PC-3 (cell line): ENCODE data around the gene PPP1R9B. TPM values are rescaled to one million over a fixed set of nuclear protein-coding genes. Genes with fewer than 3 reads are reported as not detected.

ENCODE experiments used
- ATAC-seq: fragments of 200-7000 bp; cut with Tn5 transposase; 2 replicates; pipeline ENCODE4 v1.9.1; 2020; ENCODE audit warnings: mild to moderate bottlenecking, moderate library complexity
- BruUV-seq: library from RNA; stranded (reverse); fragments of 400-500 nt; replicated peaks from 2 replicates; lab custom pipeline; 2021; lab: Mats Ljungman, UMichigan
- CTCF ChIA-PET: fragments of 300-600 bp; sonication (Branson Sonifier 250); formaldehyde crosslinking; loops from one replicate; lab custom pipeline; 2022; ENCODE audit warnings: antibody characterized with exemption; lab: Charles Lee
- POLR2A ChIA-PET: fragments of 300-600 bp; sonication (Branson Sonifier 250); formaldehyde crosslinking; loops from one replicate; lab custom pipeline; 2022; ENCODE audit warnings: antibody characterized with exemption; ENCODE audit not compliant: unreplicated experiment; lab: Charles Lee
- DNase-seq: peaks from one replicate; pipeline ENCODE4 v3.0.0-alpha.2; 2015
- H2AFZ ChIP-seq: fragments of 300-600 bp; sonication (generic); 2 replicates; pipeline ENCODE4 v1.6.0; 2016; ENCODE audit warnings: antibody characterized with exemption, low read length
- H3F3A ChIP-seq: fragments of 300-600 bp; sonication (generic); one replicate; pipeline ENCODE4 v1.6.0; 2017; ENCODE audit warnings: antibody characterized with exemption, low read length, control low read depth, mild to moderate bottlenecking; ENCODE audit not compliant: unreplicated experiment
- H3K27ac ChIP-seq: fragments of 300-600 bp; sonication (generic); 2 replicates; pipeline ENCODE4 v1.5.1; 2016; ENCODE audit warnings: mild to moderate bottlenecking, low read length
- H3K27me3 ChIP-seq: fragments of 300-600 bp; sonication (generic); 2 replicates; pipeline ENCODE4 v1.6.1; 2016; ENCODE audit warnings: low read length, mixed read lengths
- H3K36me3 ChIP-seq: fragments of 300-600 bp; sonication (generic); 2 replicates; pipeline ENCODE4 v1.6.1; 2016; ENCODE audit warnings: low read depth, mixed run types, low read length, mixed read lengths
- H3K4me1 ChIP-seq: fragments of 300-600 bp; sonication (generic); 2 replicates; pipeline ENCODE4 v1.5.1; 2016; ENCODE audit warnings: low read length; ENCODE audit not compliant: insufficient read depth
- H3K4me2 ChIP-seq: fragments of 300-600 bp; sonication (generic); 2 replicates; pipeline ENCODE4 v1.6.0; 2016; ENCODE audit warnings: low read length
- H3K4me3 ChIP-seq: fragments of 300-600 bp; sonication (generic); 2 replicates; pipeline ENCODE4 v1.5.1; 2016; ENCODE audit warnings: mild to moderate bottlenecking, low read length, mixed read lengths
- H3K79me2 ChIP-seq: fragments of 300-600 bp; sonication (generic); 2 replicates; pipeline ENCODE4 v1.6.1; 2017; ENCODE audit warnings: low read length, mixed read lengths
- H3K9ac ChIP-seq: fragments of 300-600 bp; sonication (generic); 2 replicates; pipeline ENCODE4 v1.6.0; 2016; ENCODE audit warnings: mild to moderate bottlenecking, low read length
- H3K9me2 ChIP-seq: fragments of 300-600 bp; sonication (generic); replicated peaks from 2 replicates; pipeline ENCODE4 v1.6.1; 2016; ENCODE audit warnings: mixed run types, low read length, mixed read lengths
- H3K9me3 ChIP-seq: fragments of 300-600 bp; sonication (generic); 2 replicates; pipeline ENCODE4 v1.6.1; 2016; ENCODE audit warnings: low read length, mixed read lengths
- H4K20me1 ChIP-seq: fragments of 300-600 bp; sonication (generic); 2 replicates; pipeline ENCODE4 v1.6.1; 2016; ENCODE audit warnings: low read length, mixed read lengths
- CTCF ChIP-seq: fragments of 300-600 bp; sonication (generic); conservative IDR thresholded peaks from 2 replicates; pipeline ENCODE4 v1.5.1; 2017; ENCODE audit warnings: antibody characterized with exemption, low read depth, mild to moderate bottlenecking, low read length
- EZH2 ChIP-seq: fragments of 300-600 bp; sonication (generic); IDR thresholded peaks from one replicate; pipeline ENCODE4 v1.6.1; 2017; ENCODE audit warnings: antibody characterized with exemption, mild to moderate bottlenecking, low read length; ENCODE audit not compliant: unreplicated experiment
- EZH2phosphoT487 ChIP-seq: fragments of 300-600 bp; sonication (generic); IDR thresholded peaks from 2 replicates; pipeline ENCODE4 v1.6.1; 2018; ENCODE audit warnings: mild to moderate bottlenecking, antibody characterized with exemption, low read length, borderline replicate concordance
- intact Hi-C: fragments of 100-400 bp; cut with micrococcal nuclease; formaldehyde crosslinking; loops from 2 replicates; pipeline ENCODE4 v1.9.0; 2023
- total RNA-seq: library from RNA; depleted of rRNA; stranded (reverse); fragments of >200 nt; gene quantifications from 2 replicates; pipeline ENCODE4 v1.2.3, GENCODE V29; 2014

PPP1R9B gene
- total RNA-seq, 1 experiment from 2014 or later: 67.7 TPM

- ChIA-PET POLR2A (no interaction called here), CTCF (no interaction called here)
- Histone ChIP-seq H3K4me1 (no peaks in the 10 kb centered on the region), H3K27me3 (no peaks in the 10 kb centered on the region), H3K9me2 (no peaks in the 10 kb centered on the region), H3K27ac (no peak overlapping the region), H3K4me2 (no peak overlapping the region), H3K9ac (no peak overlapping the region), H3K4me3 (no peak overlapping the region), H3K9me3 (no peaks in the 10 kb centered on the region), H4K20me1 (no peaks in the 10 kb centered on the region), H3K36me3 (peaks cover 12% of the 10 kb centered on the region; the same call in 1 of the 2 replicates), H3K79me2 (no peaks in the 10 kb centered on the region), H3F3A (no peaks in the 10 kb centered on the region), H2AFZ (no peak overlapping the region)
- no peak for ATAC-seq
- DNase-seq: no peak
- intact Hi-C loops: no loop called here
- TF ChIP-seq CTCF (no peak), EZH2 (no peak), EZH2phosphoT487 (no peak)
- no TSS peak for BruUV-seq
Measured at GRCh38 chr17:50191359-50192143, 41.1 kb upstream of the PPP1R9B start.

- BruUV-seq: no TSS peak
- no peaks in the 10 kb centered on the region for H3F3A ChIP-seq
- no peaks in the 10 kb centered on the region for H3K9me2 ChIP-seq
- H3K27ac ChIP-seq: no peak overlapping the region
- POLR2A ChIA-PET: no interaction called here
- no peaks in the 10 kb centered on the region for H3K27me3 ChIP-seq
- intact Hi-C loops: no loop called here
- H3K4me2 ChIP-seq: no peak overlapping the region
- no peaks in the 10 kb centered on the region for H3K9me3 ChIP-seq
- TF ChIP-seq CTCF (no peak), EZH2 (no peak), EZH2phosphoT487 (no peak)
- H4K20me1 ChIP-seq: no peaks in the 10 kb centered on the region
- CTCF ChIA-PET: interaction anchor here (0.8 kb wide), 1 partner anchor 10 kb away, joined by 4 read pairs; no protein-coding TSS in a partner anchor
- ATAC-seq (no peak), DNase-seq (no peak)
- no peaks in the 10 kb centered on the region for H3K4me1 ChIP-seq
- peaks cover 15% of the 10 kb centered on the region; the same call in 1 of the 2 replicates for H3K36me3 ChIP-seq
- H2AFZ ChIP-seq: no peak overlapping the region
- H3K9ac ChIP-seq: no peak overlapping the region
- H3K79me2 ChIP-seq: no peaks in the 10 kb centered on the region
- no peak overlapping the region for H3K4me3 ChIP-seq
Measured at GRCh38 chr17:50190603-50191358, 40.3 kb upstream of the PPP1R9B start.

GRCh38 chr17:50190293-50190602 is 39.8 kb upstream of the PPP1R9B start:
- intact Hi-C loops: no loop called here
- Histone ChIP-seq H3K27ac (no peak overlapping the region), H3K9ac (no peak overlapping the region), H3K79me2 (no peaks in the 10 kb centered on the region), H3K4me1 (no peaks in the 10 kb centered on the region), H3K27me3 (no peaks in the 10 kb centered on the region), H3K4me3 (no peak overlapping the region), H3K9me3 (no peaks in the 10 kb centered on the region), H4K20me1 (no peaks in the 10 kb centered on the region), H3F3A (no peaks in the 10 kb centered on the region), H3K9me2 (no peaks in the 10 kb centered on the region), H3K36me3 (peaks cover 15% of the 10 kb centered on the region; the same call in 1 of the 2 replicates), H3K4me2 (no peak overlapping the region), H2AFZ (no peak overlapping the region)
- DNase-seq: no peak
- TF ChIP-seq CTCF: no peak
- no peak for TF ChIP-seq EZH2phosphoT487
- no peak for TF ChIP-seq EZH2
- CTCF ChIA-PET: interaction anchor here (0.8 kb wide), 1 partner anchor 10 kb away, joined by 4 read pairs; no protein-coding TSS in a partner anchor
- POLR2A ChIA-PET: no interaction called here
- no peak for ATAC-seq
- BruUV-seq: no TSS peak
